Measurements from ENCODE around the gene KRT74.

KRT74 gene

GRCh38 chr12:52530366-52530765, 43.3 kb downstream of the KRT74 start:
- H3K4me3 ChIP-seq (ENCODE audit: low read length) = no peak overlapping the region

DNA sequence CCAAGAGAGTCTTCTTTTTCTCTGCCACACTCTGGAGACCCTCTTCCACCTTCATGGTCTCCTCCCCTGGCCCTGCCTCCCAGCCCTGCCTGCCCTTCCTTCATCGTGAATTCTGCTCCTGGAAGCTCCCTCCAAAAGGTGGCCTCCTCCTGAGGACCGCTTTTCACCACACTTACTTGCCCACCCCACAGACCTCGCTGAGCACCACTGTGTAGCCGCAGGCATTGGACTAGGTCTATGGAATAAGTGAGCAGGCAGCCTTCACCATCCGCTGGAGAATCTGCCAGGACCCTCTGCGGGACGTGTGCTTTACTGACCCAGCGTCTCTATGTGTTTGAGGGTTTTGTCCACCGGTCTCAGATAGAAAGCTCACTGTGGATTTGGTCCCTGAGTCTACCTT, 43.8 kb downstream of the KRT74 start:
- H3K27me3 ChIP-seq (ENCODE audit: control insufficient read depth, insufficient read depth, low read length) = peaks cover 10% of the 10 kb centered on the region
- H3K4me1 ChIP-seq (ENCODE audit: control insufficient read depth, insufficient read depth, low read length) = no peaks in the 10 kb centered on the region

More at GRCh38 chr12:52530366-52530765, 43.3 kb downstream of the KRT74 start:
- no peak overlapping the region for H3K9ac ChIP-seq (ENCODE audit: low read length)
- H3K4me1 ChIP-seq (ENCODE audit: control insufficient read depth, insufficient read depth, low read length) = no peaks in the 10 kb centered on the region
- no peaks in the 10 kb centered on the region for H3K9me3 ChIP-seq (ENCODE audit: control insufficient read depth, low read length)
- no peaks in the 10 kb centered on the region for H3K36me3 ChIP-seq (ENCODE audit: control insufficient read depth, insufficient read depth, low read length)
- H3K27me3 ChIP-seq (ENCODE audit: control insufficient read depth, insufficient read depth, low read length) = peaks cover 10% of the 10 kb centered on the region

GRCh38 chr12:52529417-52529816, 44.2 kb downstream of the KRT74 start:
- Histone ChIP-seq H3K4me3 (ENCODE audit: low read length) (no peak overlapping the region), H3K27me3 (ENCODE audit: control insufficient read depth, insufficient read depth, low read length) (peaks cover 10% of the 10 kb centered on the region), H3K4me1 (ENCODE audit: control insufficient read depth, insufficient read depth, low read length) (no peaks in the 10 kb centered on the region), H3K9me3 (ENCODE audit: control insufficient read depth, low read length) (no peaks in the 10 kb centered on the region), H3K9ac (ENCODE audit: low read length) (no peak overlapping the region), H3K36me3 (ENCODE audit: control insufficient read depth, insufficient read depth, low read length) (no peaks in the 10 kb centered on the region)

More for the DNA sequence above, 43.8 kb downstream of the KRT74 start:
- no peaks in the 10 kb centered on the region for H3K9me3 ChIP-seq (ENCODE audit: control insufficient read depth, low read length)
- no peak overlapping the region for H3K9ac ChIP-seq (ENCODE audit: low read length)
- H3K36me3 ChIP-seq (ENCODE audit: control insufficient read depth, insufficient read depth, low read length) = no peaks in the 10 kb centered on the region
- no peak overlapping the region for H3K4me3 ChIP-seq (ENCODE audit: low read length)

DNA sequence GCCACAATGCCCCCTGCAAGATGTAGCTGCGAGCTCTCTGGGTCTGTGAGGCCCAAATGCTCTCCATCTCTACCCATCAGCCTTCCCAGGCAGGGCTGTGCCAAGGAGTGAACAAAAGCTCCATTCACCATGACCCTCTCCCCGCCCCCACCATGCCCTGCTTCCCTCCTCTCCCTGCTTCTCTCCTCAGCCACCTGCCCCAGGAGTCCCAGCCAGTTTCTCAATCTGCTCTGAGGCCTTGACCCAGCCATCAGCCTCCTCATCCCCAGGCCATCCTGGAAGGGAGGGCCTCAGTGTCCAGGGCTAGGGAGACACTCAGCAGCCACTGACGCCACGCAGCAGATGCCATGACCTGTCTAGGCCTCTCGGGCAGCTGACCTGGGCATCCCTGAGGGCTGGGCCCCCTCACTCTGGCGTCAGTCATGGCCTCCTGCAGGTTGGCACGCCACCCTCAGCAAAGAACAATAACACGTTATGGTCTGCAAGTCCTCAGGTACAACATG, 45.0 kb downstream of the KRT74 start:
- H3K36me3 ChIP-seq (ENCODE audit: control insufficient read depth, insufficient read depth, low read length) = no peaks in the 10 kb centered on the region
- H3K9ac ChIP-seq (ENCODE audit: low read length) = no peak overlapping the region
- H3K27me3 ChIP-seq (ENCODE audit: control insufficient read depth, insufficient read depth, low read length) = peaks cover 10% of the 10 kb centered on the region
- no peak overlapping the region for H3K4me3 ChIP-seq (ENCODE audit: low read length)
- no peaks in the 10 kb centered on the region for H3K9me3 ChIP-seq (ENCODE audit: control insufficient read depth, low read length)
- H3K4me1 ChIP-seq (ENCODE audit: control insufficient read depth, insufficient read depth, low read length) = no peaks in the 10 kb centered on the region

GRCh38 chr12:52527121-52527800, 46.4 kb downstream of the KRT74 start:
- no peaks in the 10 kb centered on the region for H3K36me3 ChIP-seq (ENCODE audit: control insufficient read depth, insufficient read depth, low read length)
- peaks cover 8% of the 10 kb centered on the region for H3K4me1 ChIP-seq (ENCODE audit: control insufficient read depth, insufficient read depth, low read length)
- peaks cover 15% of the 10 kb centered on the region for H3K27me3 ChIP-seq (ENCODE audit: control insufficient read depth, insufficient read depth, low read length)
- no peak overlapping the region for H3K4me3 ChIP-seq (ENCODE audit: low read length)
- no peaks in the 10 kb centered on the region for H3K9me3 ChIP-seq (ENCODE audit: control insufficient read depth, low read length)
- no peak overlapping the region for H3K9ac ChIP-seq (ENCODE audit: low read length)

- H3K36me3 ChIP-seq (ENCODE audit: control insufficient read depth, insufficient read depth, low read length) = no peaks in the 10 kb centered on the region
- H3K4me3 ChIP-seq (ENCODE audit: low read length) = no peak overlapping the region
- H3K9me3 ChIP-seq (ENCODE audit: control insufficient read depth, low read length) = no peaks in the 10 kb centered on the region
- H3K27me3 ChIP-seq (ENCODE audit: control insufficient read depth, insufficient read depth, low read length) = peaks cover 22% of the 10 kb centered on the region
- H3K9ac ChIP-seq (ENCODE audit: low read length) = no peak overlapping the region
- H3K4me1 ChIP-seq (ENCODE audit: control insufficient read depth, insufficient read depth, low read length) = peaks cover 13% of the 10 kb centered on the region
These were observed 47.1 kb downstream of the KRT74 start for GRCh38 chr12:52526511-52526951.

- Histone ChIP-seq H3K4me3 (ENCODE audit: low read length) (no peak overlapping the region), H3K4me1 (ENCODE audit: control insufficient read depth, insufficient read depth, low read length) (peaks cover 19% of the 10 kb centered on the region), H3K9ac (ENCODE audit: low read length) (no peak overlapping the region), H3K36me3 (ENCODE audit: control insufficient read depth, insufficient read depth, low read length) (no peaks in the 10 kb centered on the region), H3K27me3 (ENCODE audit: control insufficient read depth, insufficient read depth, low read length) (peaks cover 24% of the 10 kb centered on the region), H3K9me3 (ENCODE audit: control insufficient read depth, low read length) (no peaks in the 10 kb centered on the region)
These were observed 47.8 kb downstream of the KRT74 start for GRCh38 chr12:52525661-52526499.

GRCh38 chr12:52524898-52525591, 48.6 kb downstream of the KRT74 start:
- no peak overlapping the region for H3K9ac ChIP-seq (ENCODE audit: low read length)
- H3K27me3 ChIP-seq (ENCODE audit: control insufficient read depth, insufficient read depth, low read length) = peaks cover 17% of the 10 kb centered on the region
- H3K4me1 ChIP-seq (ENCODE audit: control insufficient read depth, insufficient read depth, low read length) = peaks cover 19% of the 10 kb centered on the region
- H3K9me3 ChIP-seq (ENCODE audit: control insufficient read depth, low read length) = no peaks in the 10 kb centered on the region
- no peak overlapping the region for H3K4me3 ChIP-seq (ENCODE audit: low read length)
- no peaks in the 10 kb centered on the region for H3K36me3 ChIP-seq (ENCODE audit: control insufficient read depth, insufficient read depth, low read length)

- no peak overlapping the region for H3K4me3 ChIP-seq (ENCODE audit: low read length)
- peaks cover 19% of the 10 kb centered on the region for H3K4me1 ChIP-seq (ENCODE audit: control insufficient read depth, insufficient read depth, low read length)
- H3K9ac ChIP-seq (ENCODE audit: low read length) = no peak overlapping the region
- H3K36me3 ChIP-seq (ENCODE audit: control insufficient read depth, insufficient read depth, low read length) = no peaks in the 10 kb centered on the region
- H3K9me3 ChIP-seq (ENCODE audit: control insufficient read depth, low read length) = no peaks in the 10 kb centered on the region
- H3K27me3 ChIP-seq (ENCODE audit: control insufficient read depth, insufficient read depth, low read length) = peaks cover 14% of the 10 kb centered on the region
These were observed 49.3 kb downstream of the KRT74 start for GRCh38 chr12:52524241-52524897.

- no peak overlapping the region for H3K4me3 ChIP-seq (ENCODE audit: low read length)
- H3K36me3 ChIP-seq (ENCODE audit: control insufficient read depth, insufficient read depth, low read length) = no peaks in the 10 kb centered on the region
- H3K27me3 ChIP-seq (ENCODE audit: control insufficient read depth, insufficient read depth, low read length) = peaks cover 14% of the 10 kb centered on the region
- no peaks in the 10 kb centered on the region for H3K9me3 ChIP-seq (ENCODE audit: control insufficient read depth, low read length)
- peaks cover 19% of the 10 kb centered on the region for H3K4me1 ChIP-seq (ENCODE audit: control insufficient read depth, insufficient read depth, low read length)
- no peak overlapping the region for H3K9ac ChIP-seq (ENCODE audit: low read length)
These were observed 49.8 kb downstream of the KRT74 start for GRCh38 chr12:52523824-52524223.

DNA sequence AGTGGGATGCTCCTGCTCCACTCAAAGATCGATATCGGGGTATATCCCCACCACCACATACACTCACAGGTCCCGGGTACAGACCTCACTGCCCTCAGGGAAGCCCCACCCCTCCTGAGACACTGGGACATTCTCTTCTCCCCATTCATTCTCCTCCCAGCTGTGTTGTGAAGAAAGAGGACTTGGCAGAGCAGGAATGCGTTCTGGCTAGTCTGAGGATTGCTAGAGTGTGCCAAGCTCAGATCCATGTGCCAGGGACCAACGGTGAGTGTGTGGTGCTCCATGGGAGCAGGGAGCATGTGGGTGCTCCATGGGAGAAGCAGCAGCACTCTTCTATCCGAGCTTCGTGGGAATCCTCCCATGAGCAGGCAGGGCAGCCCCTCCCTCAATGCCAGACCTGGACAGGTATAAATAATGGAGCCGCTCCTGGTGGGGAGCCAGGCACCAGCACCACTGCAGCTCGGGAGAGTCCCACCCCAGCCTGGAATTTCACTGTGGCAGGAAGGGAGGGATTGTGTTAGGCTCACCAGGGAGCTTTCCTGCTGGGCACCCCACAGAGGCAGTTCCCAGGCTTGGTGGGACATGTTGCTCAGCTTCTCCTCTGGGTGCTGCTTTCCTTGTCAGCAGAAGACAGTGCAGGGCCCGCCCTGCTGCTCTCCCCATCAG, 51.2 kb downstream of the KRT74 start:
- Histone ChIP-seq H3K9me3 (ENCODE audit: control insufficient read depth, low read length) (no peaks in the 10 kb centered on the region), H3K4me1 (ENCODE audit: control insufficient read depth, insufficient read depth, low read length) (peaks cover 19% of the 10 kb centered on the region), H3K36me3 (ENCODE audit: control insufficient read depth, insufficient read depth, low read length) (no peaks in the 10 kb centered on the region), H3K9ac (ENCODE audit: low read length) (no peak overlapping the region), H3K4me3 (ENCODE audit: low read length) (no peak overlapping the region), H3K27me3 (ENCODE audit: control insufficient read depth, insufficient read depth, low read length) (peaks cover 14% of the 10 kb centered on the region)

All from mucosa of stomach (tissue), 1 donor.